Measurements from ENCODE around the gene ZNF697.

ZNF697 gene

GRCh38 chr1:119670898-119671297 is 22.8 kb upstream of the ZNF697 start:
- ATAC-seq (ENCODE audit: low read depth) (no peak), DNase-seq (ENCODE audit: low spot score) (no peak)
- no peak for TF ChIP-seq CTCF (IDR thresholded peaks at IDR 0.05; ENCODE audit: poor library complexity, severe bottlenecking)
- peaks cover 30% of the 10 kb centered on the region for H3K4me1 ChIP-seq (ENCODE audit: insufficient read depth, poor library complexity, severe bottlenecking)
- H3K36me3 ChIP-seq (ENCODE audit: low read depth) = no peaks in the 10 kb centered on the region
- H3K27me3 ChIP-seq (ENCODE audit: insufficient read depth, poor library complexity, severe bottlenecking) = no peaks in the 10 kb centered on the region
- H3K27ac ChIP-seq (ENCODE audit: poor library complexity, severe bottlenecking) = no peak overlapping the region
- H3K9me3 ChIP-seq (ENCODE audit: severe bottlenecking) = no peaks in the 10 kb centered on the region
- H3K4me3 ChIP-seq (ENCODE audit: severe bottlenecking) = no peak overlapping the region

DNA sequence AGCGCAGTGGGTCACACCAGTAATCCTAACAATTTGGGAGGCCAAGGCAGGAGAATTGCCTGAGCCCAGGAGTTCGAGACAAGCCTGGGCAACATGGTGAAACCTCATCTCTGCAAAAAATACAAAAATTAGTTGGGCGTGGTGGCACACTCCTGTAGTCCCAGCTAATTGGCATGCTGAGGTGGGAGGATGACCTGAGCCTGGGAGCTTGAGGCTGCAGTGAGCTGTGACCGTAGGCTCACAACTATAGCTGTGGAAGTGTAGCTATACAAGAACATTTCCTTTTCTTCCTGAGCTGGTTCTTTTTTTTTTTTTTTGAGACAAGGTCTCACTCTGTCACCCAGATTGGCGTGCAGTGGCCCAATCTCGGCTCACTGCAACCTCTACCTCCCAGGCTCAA is 19.1 kb upstream of the ZNF697 start:
- DNase-seq (ENCODE audit: low spot score) = no peak
- no peak overlapping the region for H3K4me3 ChIP-seq (ENCODE audit: severe bottlenecking)
- no peaks in the 10 kb centered on the region for H3K9me3 ChIP-seq (ENCODE audit: severe bottlenecking)
- peaks cover under 1% of the 10 kb centered on the region for H3K4me1 ChIP-seq (ENCODE audit: insufficient read depth, poor library complexity, severe bottlenecking)
- H3K27me3 ChIP-seq (ENCODE audit: insufficient read depth, poor library complexity, severe bottlenecking) = no peaks in the 10 kb centered on the region
- TF ChIP-seq CTCF (IDR thresholded peaks at IDR 0.05; ENCODE audit: poor library complexity, severe bottlenecking) = no peak
- H3K36me3 ChIP-seq (ENCODE audit: low read depth) = no peaks in the 10 kb centered on the region
- H3K27ac ChIP-seq (ENCODE audit: poor library complexity, severe bottlenecking) = no peak overlapping the region
- no peak for ATAC-seq (ENCODE audit: low read depth)

DNA sequence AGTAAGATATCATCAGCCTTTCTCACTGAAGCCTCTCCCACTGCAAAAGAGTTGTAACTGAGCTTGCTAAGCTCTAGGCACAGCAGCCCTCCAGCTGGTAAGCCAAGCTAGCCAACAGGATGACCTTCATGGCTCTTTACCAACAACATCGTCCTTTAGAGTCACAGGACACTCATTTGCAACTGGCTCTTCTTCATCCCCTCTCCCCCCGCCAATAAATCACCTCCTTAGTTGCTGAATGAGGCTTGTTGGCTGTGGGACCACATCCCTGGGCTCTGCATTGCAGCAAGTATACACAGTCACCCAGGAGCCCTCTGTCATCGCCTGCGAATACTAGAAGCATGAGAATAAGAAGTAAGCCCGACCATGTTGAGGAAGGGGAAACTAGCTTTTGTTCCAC is 16.0 kb upstream of the ZNF697 start:
- ATAC-seq (ENCODE audit: low read depth) (no peak), DNase-seq (ENCODE audit: low spot score) (no peak)
- Histone ChIP-seq H3K27ac (ENCODE audit: poor library complexity, severe bottlenecking) (no peak overlapping the region), H3K4me1 (ENCODE audit: insufficient read depth, poor library complexity, severe bottlenecking) (peaks cover 3% of the 10 kb centered on the region), H3K36me3 (ENCODE audit: low read depth) (no peaks in the 10 kb centered on the region), H3K9me3 (ENCODE audit: severe bottlenecking) (no peaks in the 10 kb centered on the region), H3K27me3 (ENCODE audit: insufficient read depth, poor library complexity, severe bottlenecking) (no peaks in the 10 kb centered on the region), H3K4me3 (ENCODE audit: severe bottlenecking) (no peak overlapping the region)
- no peak for TF ChIP-seq CTCF (IDR thresholded peaks at IDR 0.05; ENCODE audit: poor library complexity, severe bottlenecking)

DNA sequence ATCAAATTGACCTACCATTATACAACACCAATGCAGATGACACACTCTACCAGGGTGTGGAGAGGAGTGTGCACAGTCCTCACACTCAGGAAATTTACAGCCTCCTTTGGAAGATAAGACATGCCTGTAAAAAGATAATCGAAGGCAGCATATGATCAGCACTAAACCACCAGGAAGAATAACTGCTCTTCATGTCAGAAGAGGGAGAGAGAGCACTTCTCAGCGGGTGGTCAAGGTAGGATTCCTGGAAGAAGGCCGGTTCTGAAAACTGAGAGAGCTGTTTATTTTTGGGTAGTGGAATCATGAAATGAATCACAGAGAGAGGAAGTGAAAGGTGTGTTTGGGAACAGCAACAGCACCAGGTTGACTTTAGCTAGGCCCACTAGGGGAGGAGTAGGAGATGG is 14.0 kb upstream of the ZNF697 start:
- no peaks in the 10 kb centered on the region for H3K9me3 ChIP-seq (ENCODE audit: severe bottlenecking)
- H3K27ac ChIP-seq (ENCODE audit: poor library complexity, severe bottlenecking) = no peak overlapping the region
- no peak overlapping the region for H3K4me3 ChIP-seq (ENCODE audit: severe bottlenecking)
- no peaks in the 10 kb centered on the region for H3K36me3 ChIP-seq (ENCODE audit: low read depth)
- peaks cover 3% of the 10 kb centered on the region for H3K4me1 ChIP-seq (ENCODE audit: insufficient read depth, poor library complexity, severe bottlenecking)
- H3K27me3 ChIP-seq (ENCODE audit: insufficient read depth, poor library complexity, severe bottlenecking) = no peaks in the 10 kb centered on the region
- ATAC-seq (ENCODE audit: low read depth) (no peak), DNase-seq (ENCODE audit: low spot score) (no peak)
- no peak for TF ChIP-seq CTCF (IDR thresholded peaks at IDR 0.05; ENCODE audit: poor library complexity, severe bottlenecking)

GRCh38 chr1:119660253-119661083 is 12.4 kb upstream of the ZNF697 start:
- H3K27ac ChIP-seq (ENCODE audit: poor library complexity, severe bottlenecking) = no peak overlapping the region
- ATAC-seq (ENCODE audit: low read depth) = no peak
- DNase-seq (ENCODE audit: low spot score) = no peak

More at GRCh38 chr1:119660253-119661083, 12.4 kb upstream of the ZNF697 start:
- no peak for TF ChIP-seq CTCF (IDR thresholded peaks at IDR 0.05; ENCODE audit: poor library complexity, severe bottlenecking)
- H3K9me3 ChIP-seq (ENCODE audit: severe bottlenecking) = no peaks in the 10 kb centered on the region
- no peaks in the 10 kb centered on the region for H3K27me3 ChIP-seq (ENCODE audit: insufficient read depth, poor library complexity, severe bottlenecking)
- H3K4me1 ChIP-seq (ENCODE audit: insufficient read depth, poor library complexity, severe bottlenecking) = peaks cover 3% of the 10 kb centered on the region
- H3K36me3 ChIP-seq (ENCODE audit: low read depth) = no peaks in the 10 kb centered on the region
- H3K4me3 ChIP-seq (ENCODE audit: severe bottlenecking) = no peak overlapping the region

Data from RWPE2 (cell line).